Left ventricle myocardium inferior (tissue), 1 donor: Measurements from ENCODE around the gene SOHLH1. TPM values are rescaled to one million over a fixed set of nuclear protein-coding genes. Genes with fewer than 3 reads are reported as not detected.

Experiments used
- DNase-seq: peaks from one replicate; pipeline ENCODE4 v3.0.0-alpha.2; 2020
- H3K27ac ChIP-seq: fragments of 200-600 bp; replicated peaks from 2 replicates; pipeline ENCODE4 v1.8.0; 2021
- H3K27me3 ChIP-seq: fragments of 200-600 bp; 2 replicates; pipeline ENCODE4 v1.8.0; 2021; ENCODE audit warnings: low read depth
- H3K36me3 ChIP-seq: fragments of 200-600 bp; 2 replicates; pipeline ENCODE4 v1.8.0; 2021
- H3K4me1 ChIP-seq: fragments of 200-600 bp; 2 replicates; pipeline ENCODE4 v1.8.0; 2021
- H3K4me3 ChIP-seq: fragments of 200-600 bp; 2 replicates; pipeline ENCODE4 v1.8.0; 2021; ENCODE audit warnings: mild to moderate bottlenecking, moderate library complexity
- H3K9me3 ChIP-seq: fragments of 200-600 bp; replicated peaks from 2 replicates; pipeline ENCODE4 v1.8.0; 2021
- CTCF ChIP-seq: fragments of 200-600 bp; IDR thresholded peaks from 2 replicates; pipeline ENCODE4 v1.8.0; 2021; ENCODE audit warnings: antibody characterized with exemption, mild to moderate bottlenecking, borderline replicate concordance
- intact Hi-C: fragments of 100-400 bp; cut with micrococcal nuclease; formaldehyde crosslinking; loops from one replicate; pipeline ENCODE4 v1.11.0; 2022
- total RNA-seq: library from RNA; stranded (reverse); fragmentation: NEBNext Ultra II Directional; extraction: Animal tissue kit (Norgen Biotek cat#: 25700); gene quantifications from one replicate; pipeline ENCODE4 v1.2.1, GENCODE V29; 2021
- donor health status: DM: no; HTN: yes; CAD: no; lungs with severe emphysema.

Gene SOHLH1
- total RNA-seq, 1 donor from 2014 or later = not detected

- DNase-seq = no peak
- Histone ChIP-seq H3K27ac (no peak overlapping the region), H3K4me1 (peaks cover under 1% of the 10 kb centered on the region), H3K9me3 (no peaks in the 10 kb centered on the region), H3K4me3 (no peak overlapping the region), H3K36me3 (no peaks in the 10 kb centered on the region), H3K27me3 (peaks cover 72% of the 10 kb centered on the region)
- no peak for TF ChIP-seq CTCF
- intact Hi-C loops = no loop called here
Observed at GRCh38 chr9:135696446-135696845, 2.8 kb downstream of the SOHLH1 start.

GRCh38 chr9:135695642-135696041 is 3.6 kb downstream of the SOHLH1 start:
- Histone ChIP-seq H3K4me3 (no peak overlapping the region), H3K27ac (no peak overlapping the region), H3K27me3 (peaks cover 72% of the 10 kb centered on the region), H3K4me1 (no peaks in the 10 kb centered on the region), H3K9me3 (no peaks in the 10 kb centered on the region), H3K36me3 (no peaks in the 10 kb centered on the region)
- TF ChIP-seq CTCF = no peak
- intact Hi-C loops = no loop called here
- DNase-seq = no peak

GRCh38 chr9:135695036-135695435 is 4.2 kb downstream of the SOHLH1 start:
- intact Hi-C loops = no loop called here
- no peaks in the 10 kb centered on the region for H3K4me1 ChIP-seq
- DNase-seq = no peak
- H3K27me3 ChIP-seq = peaks cover 70% of the 10 kb centered on the region
- no peaks in the 10 kb centered on the region for H3K36me3 ChIP-seq
- H3K9me3 ChIP-seq = no peaks in the 10 kb centered on the region
- no peak overlapping the region for H3K4me3 ChIP-seq
- no peak for TF ChIP-seq CTCF
- no peak overlapping the region for H3K27ac ChIP-seq

DNA sequence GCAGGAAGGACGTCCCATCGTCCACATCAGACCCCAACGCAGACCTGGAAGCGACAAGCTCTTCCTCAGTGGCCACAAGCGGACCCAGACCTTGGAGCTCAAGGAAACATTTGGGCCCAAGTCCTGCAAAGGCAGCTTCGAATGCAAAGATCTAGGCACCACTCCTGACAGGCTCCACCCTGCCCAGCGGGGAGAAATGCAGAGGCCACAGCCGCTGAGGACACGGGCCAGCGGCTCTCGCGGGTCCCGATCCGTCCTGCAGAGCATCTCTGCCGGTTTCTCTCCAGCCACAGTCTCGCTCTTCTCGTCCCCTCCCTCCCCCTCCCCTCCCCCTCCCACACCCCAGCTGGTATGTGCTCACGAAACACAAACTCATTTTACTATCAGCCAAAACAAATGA is 4.9 kb downstream of the SOHLH1 start:
- Histone ChIP-seq H3K4me1 (no peaks in the 10 kb centered on the region), H3K36me3 (no peaks in the 10 kb centered on the region), H3K4me3 (no peak overlapping the region), H3K27ac (no peak overlapping the region), H3K9me3 (no peaks in the 10 kb centered on the region), H3K27me3 (peaks cover 69% of the 10 kb centered on the region)
- TF ChIP-seq CTCF = no peak
- DNase-seq = no peak
- intact Hi-C loops = no loop called here

- no peak overlapping the region for H3K4me3 ChIP-seq
- no peak for DNase-seq
- H3K9me3 ChIP-seq = no peaks in the 10 kb centered on the region
- TF ChIP-seq CTCF = no peak
- intact Hi-C loops = no loop called here
- peaks cover 73% of the 10 kb centered on the region for H3K27me3 ChIP-seq
- H3K36me3 ChIP-seq = no peaks in the 10 kb centered on the region
- H3K27ac ChIP-seq = no peak overlapping the region
- no peaks in the 10 kb centered on the region for H3K4me1 ChIP-seq
Observed at GRCh38 chr9:135693771-135694170, 5.5 kb downstream of the SOHLH1 start.

- TF ChIP-seq CTCF = no peak
- H3K4me3 ChIP-seq = no peak overlapping the region
- no peak for DNase-seq
- peaks cover 75% of the 10 kb centered on the region for H3K27me3 ChIP-seq
- H3K4me1 ChIP-seq = no peaks in the 10 kb centered on the region
- H3K36me3 ChIP-seq = no peaks in the 10 kb centered on the region
- intact Hi-C loops = no loop called here
- H3K27ac ChIP-seq = no peak overlapping the region
- H3K9me3 ChIP-seq = no peaks in the 10 kb centered on the region
Observed at GRCh38 chr9:135693265-135693664, 6.0 kb downstream of the SOHLH1 start.
